Measurements from ENCODE around the gene C10orf105. TPM values are rescaled to one million over a fixed set of nuclear protein-coding genes. Genes with fewer than 3 reads are reported as not detected.
A peak's percentile ranks its signal among the peaks of the same experiment; 100 is the strongest.

C10orf105 gene
- total RNA-seq, 2 experiments from 2014 or later = 0.25 to 0.36 TPM

DNA sequence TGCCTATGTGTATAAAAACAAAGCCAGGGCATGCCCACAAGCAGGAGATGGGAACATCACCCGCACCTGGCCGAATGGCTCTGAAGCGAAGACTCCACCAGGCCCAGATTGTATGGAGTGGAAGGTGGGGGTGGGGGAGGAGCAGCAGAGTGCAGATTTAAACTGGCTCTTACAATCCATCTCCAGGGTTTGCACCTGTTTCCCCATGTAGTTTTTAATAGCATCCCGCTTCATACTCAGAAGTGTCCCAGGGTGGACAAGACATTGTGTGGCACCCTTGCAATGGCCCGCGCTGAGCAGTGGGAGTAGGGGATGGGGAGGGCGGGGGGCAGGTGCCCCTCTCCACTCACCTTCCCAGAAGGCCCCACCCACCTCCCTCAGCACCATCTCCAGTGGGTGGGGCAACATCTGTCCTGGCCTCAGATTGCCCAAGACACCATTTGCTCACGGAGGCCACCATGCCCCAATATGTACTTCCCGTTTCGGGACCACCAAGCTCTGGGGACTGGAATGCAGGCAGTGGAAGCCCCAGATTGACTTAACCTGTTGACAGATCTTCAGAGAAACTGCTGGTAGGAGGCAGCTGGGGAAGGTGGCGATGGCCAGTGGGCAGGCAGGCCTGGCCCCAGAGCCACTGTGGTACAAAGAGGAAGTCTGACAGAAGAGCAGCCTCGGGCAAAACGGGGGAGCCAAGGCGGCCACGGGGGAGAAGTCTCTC is 30.7 kb upstream of the C10orf105 start:
- DNase-seq = peak in 2 of 14 experiments; percentile 28 to 49
- Histone ChIP-seq H3K36me3 (ENCODE audit: insufficient read depth, low read length) (peaks cover 57% of the 10 kb centered on the region), H3K4me1 (ENCODE audit: insufficient read depth, low read length) (peaks cover 100% of the 10 kb centered on the region), H3K4me3 (ENCODE audit: low read length) (no peak overlapping the region), H3K27me3 (ENCODE audit: control insufficient read depth in 1 of 2, insufficient read depth in 2 of 2, low read length in 2 of 2) (no peaks in the 10 kb centered on the region), H3K27ac (ENCODE audit: low read depth in 1 of 2, low read length in 2 of 2) (peak overlapping the region; percentile 74 to 75), H3K9me3 (ENCODE audit: control insufficient read depth in 1 of 2, insufficient read depth in 1 of 2, low read length in 2 of 2) (no peaks in the 10 kb centered on the region)
- peaks cover 97% of the 10 kb centered on the region for H3K4me1 Mint-ChIP-seq (ENCODE audit: low read depth)
- ChIA-PET CTCF (no interaction called here), POLR2A (interaction anchor here (3.1 to 19.3 kb wide), 3 partner anchors 10 to 18 kb away, joined by 17 to 416 read pairs (median 252); partner anchors contain the start of gene VSIR)
- TF ChIP-seq, protein P1, sequence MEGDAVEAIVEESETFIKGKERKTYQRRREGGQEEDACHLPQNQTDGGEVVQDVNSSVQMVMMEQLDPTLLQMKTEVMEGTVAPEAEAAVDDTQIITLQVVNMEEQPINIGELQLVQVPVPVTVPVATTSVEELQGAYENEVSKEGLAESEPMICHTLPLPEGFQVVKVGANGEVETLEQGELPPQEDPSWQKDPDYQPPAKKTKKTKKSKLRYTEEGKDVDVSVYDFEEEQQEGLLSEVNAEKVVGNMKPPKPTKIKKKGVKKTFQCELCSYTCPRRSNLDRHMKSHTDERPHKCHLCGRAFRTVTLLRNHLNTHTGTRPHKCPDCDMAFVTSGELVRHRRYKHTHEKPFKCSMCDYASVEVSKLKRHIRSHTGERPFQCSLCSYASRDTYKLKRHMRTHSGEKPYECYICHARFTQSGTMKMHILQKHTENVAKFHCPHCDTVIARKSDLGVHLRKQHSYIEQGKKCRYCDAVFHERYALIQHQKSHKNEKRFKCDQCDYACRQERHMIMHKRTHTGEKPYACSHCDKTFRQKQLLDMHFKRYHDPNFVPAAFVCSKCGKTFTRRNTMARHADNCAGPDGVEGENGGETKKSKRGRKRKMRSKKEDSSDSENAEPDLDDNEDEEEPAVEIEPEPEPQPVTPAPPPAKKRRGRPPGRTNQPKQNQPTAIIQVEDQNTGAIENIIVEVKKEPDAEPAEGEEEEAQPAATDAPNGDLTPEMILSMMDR (IDR thresholded peaks at IDR 0.05) = no peak
- H3K36me3 Mint-ChIP-seq (ENCODE audit: low read depth) = peaks cover 63% of the 10 kb centered on the region
- peak overlapping the region; percentile 61 for H3K4me3 Mint-ChIP-seq
- no peak for ATAC-seq (ENCODE audit: poor library complexity)
- H3K27ac Mint-ChIP-seq = peak overlapping the region; percentile 96
- no peaks in the 10 kb centered on the region for H3K9me3 Mint-ChIP-seq
- H3K27me3 Mint-ChIP-seq = no peaks in the 10 kb centered on the region
- intact Hi-C loops (cut with DNase I, micrococcal nuclease) = no loop called here

DNA sequence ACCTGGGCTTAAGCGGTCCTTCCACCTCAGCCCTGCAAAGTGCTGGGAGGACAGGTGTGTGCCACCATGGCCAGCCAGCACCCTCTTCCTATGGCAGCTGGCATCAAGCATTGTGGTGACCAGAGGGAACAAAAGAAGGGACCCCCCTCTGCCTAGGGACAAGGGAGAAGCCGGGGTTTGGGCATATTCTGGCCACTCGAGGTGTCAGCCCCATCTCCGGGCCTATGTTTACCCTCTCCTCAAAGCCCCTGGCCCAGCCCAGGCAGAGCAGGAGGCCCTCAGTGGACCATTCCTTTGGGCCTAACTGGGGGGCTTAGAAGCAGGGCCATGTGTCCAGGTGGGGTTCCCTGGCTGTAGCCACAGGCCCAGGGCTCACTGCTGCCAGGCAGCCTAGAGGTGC is 29.8 kb upstream of the C10orf105 start:
- peak overlapping the region; percentile 75 for H3K4me3 Mint-ChIP-seq
- H3K4me1 Mint-ChIP-seq (ENCODE audit: low read depth) = peaks cover 97% of the 10 kb centered on the region
- peak in 1 of 14 experiments; percentile 47 for DNase-seq
- TF ChIP-seq, protein P1 (IDR thresholded peaks at IDR 0.05) = no peak
- peaks cover 100% of the 10 kb centered on the region for H3K4me1 ChIP-seq (ENCODE audit: insufficient read depth, low read length)
- no peak overlapping the region for H3K4me3 ChIP-seq (ENCODE audit: low read length)
- H3K36me3 Mint-ChIP-seq (ENCODE audit: low read depth) = peaks cover 55% of the 10 kb centered on the region
- peaks cover 48% of the 10 kb centered on the region for H3K36me3 ChIP-seq (ENCODE audit: insufficient read depth, low read length)
- H3K27me3 Mint-ChIP-seq = no peaks in the 10 kb centered on the region
- ChIA-PET POLR2A (interaction anchor here (0.7 to 19.3 kb wide), 16 partner anchors 8 to 373 kb away, joined by 3 to 416 read pairs (median 6); partner anchors contain the start of genes PSAP and VSIR), CTCF (interaction anchor here (0.9 to 4.8 kb wide), 7 partner anchors 13 to 41 kb away, joined by 3 to 27 read pairs (median 4); partner anchors contain the start of gene VSIR)
- H3K9me3 Mint-ChIP-seq = no peaks in the 10 kb centered on the region
- peak overlapping the region; percentile 96 for H3K27ac Mint-ChIP-seq
- intact Hi-C loops (cut with DNase I, micrococcal nuclease) = loop anchor here (2.0 kb wide), 1 partner anchor 23 kb away; the partner anchor contains the start of gene VSIR (in 2 of the 2)
- H3K27ac ChIP-seq (ENCODE audit: low read depth in 1 of 2, low read length in 2 of 2) = peak overlapping the region; percentile 74 to 75
- no peaks in the 10 kb centered on the region for H3K9me3 ChIP-seq (ENCODE audit: control insufficient read depth in 1 of 2, insufficient read depth in 1 of 2, low read length in 2 of 2)
- no peaks in the 10 kb centered on the region for H3K27me3 ChIP-seq (ENCODE audit: control insufficient read depth in 1 of 2, insufficient read depth in 2 of 2, low read length in 2 of 2)
- ATAC-seq (ENCODE audit: poor library complexity) = no peak

DNA sequence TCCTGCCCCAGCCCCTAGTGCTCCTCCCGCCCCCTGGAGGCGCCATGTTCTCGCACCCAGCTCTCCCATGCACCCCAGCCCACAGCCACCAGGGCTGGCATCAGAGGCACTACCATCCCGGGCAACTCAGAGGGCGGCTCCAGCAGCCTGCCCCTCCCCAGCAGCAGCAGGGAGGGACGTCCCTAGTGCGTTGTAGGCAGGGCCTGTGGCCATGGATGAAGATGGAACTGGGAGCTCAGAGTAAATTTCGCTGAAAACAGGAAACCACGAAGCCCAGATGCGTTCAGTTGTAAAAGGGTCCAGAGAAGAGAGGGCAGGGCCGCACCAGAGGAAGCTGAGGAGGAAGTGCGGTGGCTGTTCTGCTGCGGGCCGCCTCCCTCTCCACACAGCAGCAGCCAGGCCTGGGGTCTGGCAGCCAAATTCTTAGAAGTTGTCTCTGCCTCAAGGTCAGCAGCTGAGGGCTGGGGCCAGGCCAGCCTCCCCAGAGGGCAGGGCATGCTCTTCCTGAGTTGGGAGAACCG is 29.2 kb upstream of the C10orf105 start:
- Histone ChIP-seq H3K4me3 (ENCODE audit: low read length) (no peak overlapping the region), H3K27me3 (ENCODE audit: control insufficient read depth in 1 of 2, insufficient read depth in 2 of 2, low read length in 2 of 2) (no peaks in the 10 kb centered on the region), H3K36me3 (ENCODE audit: insufficient read depth, low read length) (peaks cover 41% of the 10 kb centered on the region), H3K4me1 (ENCODE audit: insufficient read depth, low read length) (peaks cover 100% of the 10 kb centered on the region), H3K27ac (ENCODE audit: low read depth in 1 of 2, low read length in 2 of 2) (peak overlapping the region; percentile 74 to 75), H3K9me3 (ENCODE audit: control insufficient read depth in 1 of 2, insufficient read depth in 1 of 2, low read length in 2 of 2) (no peaks in the 10 kb centered on the region)
- peak overlapping the region; percentile 96 for H3K27ac Mint-ChIP-seq
- intact Hi-C loops (cut with DNase I, micrococcal nuclease) = loop anchor here (1.0 to 2.0 kb wide), 4 partner anchors 9 to 24 kb away; partner anchors contain the start of gene VSIR (in 2 of the 2)
- TF ChIP-seq, protein P1 (IDR thresholded peaks at IDR 0.05) = peak; percentile 47
- DNase-seq (peak; percentile 59 to 94 (median 74)), ATAC-seq (ENCODE audit: poor library complexity) (peak; percentile 92)
- no peaks in the 10 kb centered on the region for H3K9me3 Mint-ChIP-seq
- POLR2A ChIA-PET = interaction anchor here (0.7 to 19.3 kb wide), 17 partner anchors 8 to 372 kb away, joined by 3 to 416 read pairs (median 6); partner anchors contain the start of genes PSAP and VSIR
- H3K4me1 Mint-ChIP-seq (ENCODE audit: low read depth) = peaks cover 97% of the 10 kb centered on the region
- peaks cover 48% of the 10 kb centered on the region for H3K36me3 Mint-ChIP-seq (ENCODE audit: low read depth)
- H3K4me3 Mint-ChIP-seq = peak overlapping the region; percentile 75
- H3K27me3 Mint-ChIP-seq = no peaks in the 10 kb centered on the region
- CTCF ChIA-PET = interaction anchor here (0.9 to 4.8 kb wide), 8 partner anchors 13 to 41 kb away, joined by 3 to 27 read pairs (median 4); partner anchors contain the start of gene VSIR
